HK-2 (cell line): ENCODE measurements around the gene LRP5.
A peak's percentile ranks its signal among the peaks of the same experiment; 100 is the strongest.

Experiments
- DNase-seq: peaks from one replicate; pipeline ENCODE4 v3.0.0-alpha.2; 2018; ENCODE audit not compliant: unreplicated experiment

The LRP5 gene

DNA sequence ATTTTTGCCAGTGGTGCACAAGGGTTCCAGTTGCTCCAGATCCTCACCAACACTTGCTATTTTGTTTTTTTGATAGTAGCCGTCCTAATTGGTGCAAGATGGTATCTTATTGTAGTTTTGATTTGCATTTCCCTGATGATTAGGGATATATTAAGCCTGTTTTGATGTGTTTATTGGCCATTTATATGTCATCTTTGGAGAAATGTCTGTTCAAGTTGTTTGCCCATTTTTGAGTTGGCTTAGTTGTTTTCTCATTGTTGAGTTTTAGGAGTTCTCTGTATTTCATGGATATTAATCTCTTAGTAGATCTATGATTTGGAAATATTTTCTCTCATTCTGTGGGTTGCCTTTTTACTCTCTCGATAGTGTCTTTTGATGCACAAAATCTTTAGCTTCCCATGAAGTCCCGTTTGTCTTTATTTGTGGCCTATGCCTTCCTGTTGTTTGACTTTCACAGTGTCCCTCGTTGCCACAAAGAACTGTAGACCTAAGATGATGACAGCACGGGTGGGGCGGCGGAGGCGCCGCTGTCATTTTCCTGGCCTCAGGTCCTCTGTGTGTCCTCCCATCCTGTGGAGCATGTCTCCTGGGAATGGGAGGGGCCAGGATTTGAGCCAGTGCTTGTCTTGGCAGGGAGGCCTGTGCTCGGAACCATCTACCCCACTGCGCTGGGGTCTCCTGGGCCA lies 33.5 kb downstream of the LRP5 start:
- DNase-seq, result no peak

DNA sequence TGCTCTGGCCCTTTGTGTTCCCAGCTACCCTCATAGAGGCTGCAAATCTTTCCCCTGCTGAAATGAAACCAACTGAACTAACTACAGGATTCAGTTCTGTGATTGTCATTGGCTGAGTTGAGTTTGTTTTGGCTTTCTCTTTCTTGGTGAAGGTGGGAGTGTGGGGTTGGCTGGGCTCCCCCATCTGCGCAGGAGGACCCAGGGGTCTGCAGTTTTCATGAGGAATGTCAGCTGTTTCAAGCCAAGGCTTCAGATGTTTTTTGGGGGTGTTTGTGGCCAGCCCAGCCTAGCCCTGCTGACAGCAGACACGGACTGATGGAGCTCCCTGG lies 34.0 kb downstream of the LRP5 start:
- DNase-seq, result no peak

DNA sequence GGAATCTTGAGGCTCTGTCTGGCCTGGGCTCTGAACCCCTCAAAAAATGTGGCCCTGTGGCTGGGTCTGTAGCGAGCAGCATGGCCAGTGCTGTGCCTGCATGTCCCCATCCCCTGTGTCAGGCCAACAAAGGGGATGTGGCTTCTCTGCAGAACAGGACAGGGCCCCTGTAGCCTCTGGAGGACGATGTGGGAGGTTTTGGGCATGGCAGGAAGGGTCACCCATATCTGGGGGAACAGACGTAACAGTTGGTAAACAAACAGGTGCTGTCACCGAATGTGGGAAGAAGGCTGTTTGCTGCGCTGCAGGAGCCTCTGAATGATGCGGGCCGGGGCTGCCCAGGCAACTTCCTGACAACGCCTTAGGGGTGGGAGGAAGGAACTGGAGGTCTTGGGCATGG lies 35.0 kb downstream of the LRP5 start:
- no peak for DNase-seq

DNA sequence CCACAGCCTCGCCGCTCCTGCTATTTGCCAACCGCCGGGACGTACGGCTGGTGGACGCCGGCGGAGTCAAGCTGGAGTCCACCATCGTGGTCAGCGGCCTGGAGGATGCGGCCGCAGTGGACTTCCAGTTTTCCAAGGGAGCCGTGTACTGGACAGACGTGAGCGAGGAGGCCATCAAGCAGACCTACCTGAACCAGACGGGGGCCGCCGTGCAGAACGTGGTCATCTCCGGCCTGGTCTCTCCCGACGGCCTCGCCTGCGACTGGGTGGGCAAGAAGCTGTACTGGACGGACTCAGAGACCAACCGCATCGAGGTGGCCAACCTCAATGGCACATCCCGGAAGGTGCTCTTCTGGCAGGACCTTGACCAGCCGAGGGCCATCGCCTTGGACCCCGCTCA lies 35.5 kb downstream of the LRP5 start:
- no peak for DNase-seq

DNA sequence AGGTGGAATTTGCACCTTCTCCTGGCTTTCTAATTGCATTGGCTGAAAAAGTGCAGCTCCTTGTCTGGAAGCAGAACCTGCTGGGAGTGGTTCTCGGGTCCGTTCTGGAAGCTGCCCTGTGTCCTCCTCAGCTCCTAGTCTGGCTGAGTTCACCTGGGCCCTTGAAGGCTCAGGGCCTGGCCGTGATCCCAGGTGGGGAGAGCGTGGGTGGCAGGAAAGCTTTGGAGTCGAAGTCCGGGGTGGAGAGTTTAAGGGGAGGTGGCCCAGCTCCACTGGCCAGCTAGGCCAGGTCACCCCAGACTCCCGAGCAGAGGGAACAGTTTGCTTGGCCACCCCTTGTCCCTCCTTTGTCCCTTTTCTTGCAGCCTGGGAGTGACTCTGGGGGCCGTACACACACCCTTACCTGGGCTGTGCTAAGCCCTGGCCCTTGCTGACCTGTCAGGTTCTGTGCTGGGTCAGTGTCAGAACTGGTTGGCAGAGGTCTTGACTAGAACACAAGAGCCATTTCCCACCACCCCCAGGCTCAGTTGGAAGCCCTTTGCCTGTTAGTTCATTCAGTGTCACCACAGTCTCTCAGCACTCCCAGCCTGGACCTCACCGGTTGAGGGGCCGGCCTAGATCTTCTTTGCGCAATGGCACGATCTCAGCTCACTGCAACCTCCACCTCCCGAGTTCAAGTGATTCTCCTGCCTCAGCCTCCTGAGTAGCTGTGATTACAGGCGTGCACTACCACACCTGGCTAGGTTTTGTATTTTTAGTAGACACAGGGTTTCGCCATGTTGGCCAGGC lies 37.3 kb downstream of the LRP5 start:
- no peak for DNase-seq

DNA sequence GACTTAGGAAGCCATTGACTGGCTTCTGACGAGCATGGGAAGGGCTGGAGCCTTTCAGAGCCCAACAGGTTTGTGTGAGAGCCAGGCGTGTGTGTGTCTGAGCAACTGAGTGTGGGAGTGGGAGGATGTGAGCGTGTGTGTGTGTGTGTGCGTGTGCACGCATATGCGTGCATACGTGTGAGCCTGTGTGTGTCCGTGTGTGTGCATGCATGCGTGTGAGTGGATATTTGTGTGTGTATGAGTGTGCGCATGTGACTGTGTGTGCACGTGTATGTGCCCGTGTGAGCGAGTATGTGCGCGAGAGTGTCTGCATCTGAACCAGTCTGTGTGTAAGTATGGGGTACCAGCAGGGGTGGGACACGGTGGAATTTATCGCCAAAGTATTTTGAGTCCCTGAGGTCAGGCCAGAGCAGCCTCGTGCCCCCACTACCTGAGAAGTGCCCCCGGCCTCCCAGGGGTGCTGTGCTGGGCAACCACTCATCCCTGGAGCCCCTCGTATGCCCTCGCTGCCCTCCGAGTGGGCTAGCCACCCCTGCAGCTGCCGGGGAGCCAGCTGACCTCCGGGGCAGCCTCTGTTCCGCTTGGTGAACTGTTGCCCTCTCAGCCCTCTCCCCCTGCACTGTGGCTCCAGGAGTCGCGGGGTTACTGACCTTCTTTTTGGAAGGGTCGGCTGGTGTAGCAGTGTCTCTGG lies 38.5 kb downstream of the LRP5 start:
- DNase-seq, result no peak

DNA sequence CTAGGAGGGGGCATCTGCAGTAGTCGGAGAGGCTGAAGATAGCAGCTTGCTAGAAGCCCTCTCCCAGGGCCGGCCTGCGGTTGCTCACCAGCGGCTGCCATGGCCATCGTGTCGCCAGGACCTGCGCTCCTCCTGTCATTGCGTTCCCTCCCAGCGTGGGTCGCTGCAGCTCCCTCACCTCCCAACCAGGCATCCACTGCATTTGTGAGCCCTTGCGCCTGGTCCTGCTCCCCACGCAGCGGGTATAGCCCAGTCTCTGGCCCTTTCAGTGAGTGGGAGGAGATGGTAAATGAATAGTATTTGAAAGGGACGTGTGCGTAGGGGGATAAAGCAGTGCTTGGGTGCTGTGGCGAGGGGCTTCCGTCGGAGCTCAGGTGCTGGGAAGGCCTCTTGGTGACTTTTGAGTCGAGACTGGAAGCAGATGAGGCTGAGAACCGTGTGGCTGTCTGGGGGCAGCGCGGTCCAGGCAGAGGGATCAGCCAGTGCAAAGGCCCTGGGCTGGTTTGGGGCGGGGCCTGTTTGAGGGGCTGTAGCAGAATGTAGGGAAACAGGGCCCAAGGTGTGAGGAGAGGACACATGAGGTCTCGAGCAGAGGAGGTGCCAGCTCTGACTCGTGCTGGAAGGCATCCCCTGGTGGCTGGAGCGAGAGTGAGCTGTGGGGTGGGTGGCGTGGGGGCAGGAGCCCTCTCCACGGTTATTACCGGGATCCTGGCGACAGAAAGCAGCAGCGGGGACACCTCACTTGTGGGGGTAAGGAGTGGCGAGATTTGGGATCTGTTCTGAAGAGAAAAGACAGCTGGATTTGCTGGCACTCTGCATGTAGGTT lies 39.3 kb downstream of the LRP5 start:
- no peak for DNase-seq

DNA sequence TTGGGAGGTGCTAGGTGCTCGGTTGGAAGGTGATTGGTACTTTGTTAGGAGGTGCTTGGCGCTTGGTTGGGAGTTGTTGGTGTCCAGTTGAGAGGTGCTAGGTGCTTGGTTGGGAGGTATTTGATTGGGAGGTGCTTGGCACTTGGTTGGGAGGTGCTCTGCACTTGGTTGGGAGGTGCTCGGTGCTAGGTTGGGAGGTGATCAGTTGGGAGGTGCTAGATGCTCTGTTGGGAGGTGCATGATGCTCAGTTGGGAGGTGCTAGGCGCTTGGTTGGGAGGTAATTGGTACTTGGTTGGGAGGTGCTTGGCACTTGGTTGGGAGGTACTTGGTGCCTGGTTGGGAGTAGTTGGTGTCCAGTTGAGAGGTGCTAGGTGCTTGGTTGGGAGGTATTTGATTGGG lies 40.2 kb downstream of the LRP5 start:
- no peak for DNase-seq

DNA sequence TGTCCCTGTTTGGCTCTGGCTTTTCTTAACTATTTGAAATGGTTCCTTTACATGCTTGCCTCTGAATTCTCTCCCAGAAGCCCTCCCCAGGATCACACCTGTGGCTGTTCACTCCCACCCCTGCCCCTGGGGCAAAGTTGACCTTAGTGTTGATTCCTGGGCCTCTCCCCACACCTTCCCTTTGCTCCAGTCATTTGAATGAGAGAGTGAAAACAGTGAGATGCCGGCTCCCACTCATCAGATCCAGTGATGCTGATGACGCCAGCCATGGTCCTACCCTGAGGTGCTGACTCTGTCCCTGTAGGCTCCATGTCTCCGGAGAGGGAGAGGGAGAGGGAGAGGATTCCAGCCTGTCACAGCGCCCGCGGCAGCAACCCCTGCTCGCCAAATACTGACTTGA lies 40.7 kb downstream of the LRP5 start:
- DNase-seq, result no peak

DNA sequence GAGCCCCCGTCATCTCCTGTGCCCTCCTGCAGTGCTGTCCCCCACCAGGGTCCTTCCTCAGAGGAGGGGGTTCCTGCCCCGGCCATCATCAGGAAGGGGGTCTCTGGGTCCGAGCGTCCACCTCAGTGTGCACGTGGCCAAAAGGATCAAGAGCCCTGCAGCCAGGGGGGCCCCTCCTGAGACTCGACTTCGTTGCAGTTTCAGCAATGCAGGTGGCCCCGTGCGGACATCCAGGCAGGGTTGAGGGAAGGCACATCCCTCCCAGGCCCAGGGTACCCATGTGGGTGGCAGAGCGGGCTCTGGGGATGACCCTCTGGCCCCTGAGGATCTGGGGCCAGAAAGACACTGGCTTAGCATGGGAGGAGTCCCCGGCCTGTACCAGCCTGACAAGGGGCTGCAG lies 41.3 kb downstream of the LRP5 start:
- DNase-seq, result no peak

DNA sequence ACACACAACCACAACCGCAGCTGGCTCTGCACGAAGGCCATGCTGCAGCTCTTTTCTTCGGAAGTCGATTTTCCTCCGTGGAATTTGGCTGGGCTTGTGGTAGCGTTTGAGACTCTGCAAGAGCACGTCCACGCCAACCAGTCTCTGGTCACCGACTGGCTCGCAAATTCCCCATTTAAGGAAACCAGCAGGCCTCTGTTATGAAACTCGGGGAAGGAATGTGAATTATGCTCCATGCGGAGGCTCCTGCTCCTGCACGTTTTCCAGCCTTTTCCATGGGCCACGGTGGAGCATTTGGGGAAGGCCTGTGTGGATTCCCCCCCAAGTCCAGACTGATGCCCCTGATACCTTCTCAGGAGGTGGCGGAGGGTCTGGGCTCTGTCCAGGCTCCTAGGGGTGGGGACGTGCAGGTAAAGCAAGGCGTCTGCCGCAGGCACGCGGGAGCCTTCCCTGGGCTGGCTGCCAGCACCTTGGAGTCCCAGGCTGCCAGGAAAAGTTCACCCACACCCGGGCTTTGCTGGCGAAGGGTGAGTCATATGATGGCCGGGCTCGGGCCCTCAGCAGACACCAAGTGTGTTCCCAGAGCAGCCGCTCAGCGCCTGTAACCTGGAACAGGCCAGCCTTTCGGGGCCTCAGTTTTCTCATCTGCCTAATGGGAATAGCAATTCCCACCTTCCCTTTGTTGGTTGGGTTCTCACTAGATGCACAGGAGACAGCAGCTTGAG lies 41.9 kb downstream of the LRP5 start:
- DNase-seq, result peak; percentile 84

DNA sequence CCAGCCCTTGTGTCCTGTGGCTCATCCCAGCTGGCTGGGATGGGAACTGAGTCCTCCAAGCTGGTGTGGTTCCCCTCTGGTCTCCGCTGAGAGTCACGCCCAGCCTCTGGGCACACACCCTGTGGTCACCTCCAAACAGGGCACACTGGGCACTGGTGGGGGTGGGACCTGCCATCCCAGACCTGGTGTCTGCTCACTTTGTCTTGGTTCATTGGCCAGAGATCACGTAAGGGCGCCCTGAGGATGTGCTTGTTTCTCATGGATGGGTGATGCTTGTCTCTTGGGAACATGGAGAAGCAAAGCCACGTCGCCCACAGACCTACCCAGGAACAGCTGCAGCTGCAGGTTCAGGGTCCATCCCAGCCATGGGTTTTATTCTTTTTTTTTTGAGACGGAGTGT lies 43.1 kb downstream of the LRP5 start:
- DNase-seq, result no peak

DNA sequence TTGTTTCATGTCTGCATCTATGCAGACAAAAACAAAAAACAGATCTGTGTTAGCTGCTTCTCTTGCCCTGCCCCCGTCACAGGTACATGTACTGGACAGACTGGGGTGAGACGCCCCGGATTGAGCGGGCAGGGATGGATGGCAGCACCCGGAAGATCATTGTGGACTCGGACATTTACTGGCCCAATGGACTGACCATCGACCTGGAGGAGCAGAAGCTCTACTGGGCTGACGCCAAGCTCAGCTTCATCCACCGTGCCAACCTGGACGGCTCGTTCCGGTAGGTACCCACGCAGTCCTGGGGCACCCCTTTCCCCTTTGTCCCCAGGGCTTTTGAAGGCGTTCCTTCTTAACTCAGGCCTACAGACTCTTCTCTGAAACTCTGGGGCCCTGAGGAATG lies 45.2 kb downstream of the LRP5 start:
- DNase-seq, result no peak

DNA sequence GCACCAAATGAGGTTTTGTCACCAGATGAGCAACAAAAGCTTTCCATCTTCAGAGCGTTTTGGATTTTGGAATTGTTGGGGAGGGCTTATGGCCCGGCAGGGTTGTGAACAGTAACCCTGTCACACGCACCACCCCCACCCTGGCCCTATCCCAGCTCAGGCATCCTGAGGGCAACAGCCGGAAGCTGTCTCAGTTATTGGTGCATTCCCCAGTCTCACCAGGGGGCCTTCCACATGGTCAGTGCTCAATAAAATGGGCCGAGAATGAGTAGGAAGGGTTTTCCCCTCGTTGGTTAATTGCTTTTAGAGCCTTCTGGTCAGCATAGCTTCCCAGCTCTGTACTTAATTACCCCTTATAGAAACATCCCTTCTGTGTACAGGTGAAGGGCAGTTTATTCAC lies 46.0 kb downstream of the LRP5 start:
- no peak for DNase-seq

DNA sequence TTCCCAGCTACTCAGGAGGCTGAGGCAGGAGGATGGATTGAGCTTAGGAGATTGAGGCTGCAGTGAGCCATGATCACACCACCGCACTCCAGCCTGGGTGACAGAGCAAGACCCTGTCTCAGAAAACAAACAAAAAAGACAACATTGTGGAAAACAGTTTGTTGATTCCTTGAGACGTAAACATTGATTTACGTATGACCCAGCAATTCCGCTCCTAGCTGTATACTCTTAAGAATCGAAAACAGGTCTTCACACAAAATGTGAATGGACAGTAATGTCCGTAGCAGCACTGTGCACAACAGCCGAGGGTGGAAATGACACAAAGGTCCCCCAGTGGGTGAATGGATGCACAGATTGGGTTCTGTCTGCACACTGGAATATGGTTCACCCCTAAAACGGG lies 49.3 kb downstream of the LRP5 start:
- no peak for DNase-seq

DNA sequence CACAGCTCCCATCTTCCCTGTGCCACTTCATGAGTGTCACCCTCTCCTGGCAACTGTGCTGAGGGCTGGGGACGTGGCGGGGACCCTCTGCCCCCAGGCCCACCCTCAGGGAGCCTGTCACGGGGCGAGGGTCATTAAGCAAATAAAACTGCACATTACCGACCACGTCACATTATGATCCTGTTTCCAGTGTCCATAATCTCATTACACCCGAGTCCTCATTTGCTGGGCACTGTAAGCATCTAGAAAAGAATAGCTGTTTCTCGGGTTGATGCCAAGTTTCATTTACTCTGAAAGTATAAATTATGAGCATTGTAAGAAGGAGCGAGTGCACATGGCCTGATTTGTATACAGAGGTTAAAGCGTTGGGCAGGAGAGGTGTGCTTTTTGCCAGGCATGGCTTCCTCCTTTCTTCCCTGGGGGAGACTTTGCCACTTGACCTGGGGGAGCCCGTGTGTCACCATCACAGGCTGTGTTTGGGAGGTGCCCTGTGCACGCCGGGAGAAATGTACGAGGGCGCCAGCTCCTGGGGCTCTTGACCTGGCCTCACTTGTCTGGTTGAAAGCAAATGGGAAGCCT lies 50.5 kb downstream of the LRP5 start:
- no peak for DNase-seq

DNA sequence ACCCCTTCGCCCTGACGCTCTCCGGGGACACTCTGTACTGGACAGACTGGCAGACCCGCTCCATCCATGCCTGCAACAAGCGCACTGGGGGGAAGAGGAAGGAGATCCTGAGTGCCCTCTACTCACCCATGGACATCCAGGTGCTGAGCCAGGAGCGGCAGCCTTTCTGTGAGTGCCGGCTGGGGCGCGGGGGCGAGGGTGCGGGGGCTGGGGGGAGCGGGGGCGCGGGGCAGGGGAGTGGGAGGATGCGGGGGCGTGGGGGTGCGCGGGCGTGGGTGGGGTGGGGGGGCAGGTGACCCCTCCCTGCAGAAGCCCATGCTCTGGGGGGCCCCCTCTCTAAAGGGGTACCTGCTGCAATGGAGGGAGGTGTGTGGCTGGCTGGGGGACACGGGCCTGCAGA lies 51.4 kb downstream of the LRP5 start:
- no peak for DNase-seq

DNA sequence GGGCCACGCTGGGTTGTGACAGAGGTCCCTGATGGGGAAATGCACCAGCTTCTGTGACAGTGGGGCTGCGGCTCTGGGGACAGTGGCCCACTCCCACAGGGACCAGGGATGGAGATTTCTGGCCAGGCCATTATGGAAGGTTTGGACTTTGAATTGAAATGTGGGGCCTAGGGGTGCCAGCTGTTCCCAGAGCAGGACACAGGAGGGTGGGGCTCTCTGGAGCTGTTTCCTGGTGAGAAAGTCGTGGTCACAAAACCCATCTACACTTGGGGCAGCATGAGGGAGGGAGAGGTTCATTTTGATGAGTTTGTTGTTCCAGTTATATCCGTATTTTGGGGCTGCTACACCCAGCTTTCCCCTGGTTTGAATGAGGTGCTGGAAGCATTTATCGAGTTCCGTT lies 52.2 kb downstream of the LRP5 start:
- no peak for DNase-seq

DNA sequence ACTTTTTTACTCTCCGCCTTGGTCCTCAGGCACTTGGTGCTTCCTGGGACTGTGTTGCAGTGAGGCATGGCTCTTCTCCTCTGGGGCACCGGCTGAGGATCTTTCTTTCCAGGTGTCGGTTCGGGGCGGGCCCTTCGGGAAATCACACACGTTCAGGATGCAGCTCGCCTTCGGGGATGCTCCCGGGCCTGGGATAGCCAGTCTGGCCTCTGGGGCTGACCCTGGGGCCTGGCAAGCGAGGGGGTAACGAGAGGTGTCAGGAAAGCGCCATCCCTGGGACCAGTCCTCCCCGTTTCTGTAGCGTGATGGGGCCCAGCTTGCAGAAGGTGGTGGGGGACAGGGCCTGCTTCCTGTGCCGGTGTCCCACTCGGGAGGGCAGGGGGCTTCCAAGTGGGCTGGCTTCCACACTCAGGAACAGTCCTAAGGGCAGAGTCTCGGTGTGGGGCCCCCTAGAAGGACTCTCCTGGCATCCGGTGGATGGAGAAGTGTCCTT lies 53.6 kb downstream of the LRP5 start:
- DNase-seq, result no peak

DNA sequence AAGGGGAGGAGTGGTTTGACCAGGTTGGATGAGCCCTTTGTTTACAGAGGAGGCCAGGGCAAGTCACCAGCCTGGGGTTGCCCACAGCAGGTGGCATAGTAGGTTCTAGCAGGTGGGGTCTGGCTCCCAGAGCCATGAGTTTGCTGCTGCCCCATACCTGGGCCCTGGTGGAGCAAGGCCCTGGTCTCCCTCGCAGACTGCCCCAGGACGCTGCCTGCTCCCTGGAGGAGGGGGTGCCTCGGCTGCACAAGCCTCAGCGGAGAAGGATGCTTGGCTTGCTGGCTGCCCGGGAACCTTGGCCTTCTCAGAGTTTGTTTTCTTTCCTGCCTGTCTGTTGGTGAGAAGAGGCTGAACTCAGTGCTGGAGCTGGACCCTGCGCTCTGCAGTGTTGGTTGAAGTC lies 54.9 kb downstream of the LRP5 start:
- no peak for DNase-seq

DNA sequence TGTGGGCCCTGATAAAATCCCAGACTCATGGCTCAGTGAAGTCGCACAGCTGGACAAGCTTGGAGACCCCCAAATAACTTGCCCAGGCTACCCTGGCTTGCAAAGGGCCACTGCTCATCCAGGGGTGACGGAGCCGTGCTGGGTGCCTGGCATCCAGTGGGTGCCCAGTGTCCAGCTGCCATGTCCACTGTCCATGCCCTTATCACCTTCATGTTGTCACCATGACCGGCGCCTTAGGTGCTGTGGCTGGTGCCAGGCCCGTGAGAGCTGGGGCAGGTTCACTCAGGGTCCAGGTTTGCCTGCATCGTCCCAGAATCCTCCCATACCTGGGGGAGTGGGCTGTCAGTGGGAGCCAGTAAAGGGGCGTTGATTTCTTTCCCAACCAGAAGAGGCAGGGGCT lies 57.4 kb downstream of the LRP5 start:
- DNase-seq, result no peak
